HepG2 (cell line): ENCODE results near the gene NAPSA. TPM values are rescaled to one million over a fixed set of nuclear protein-coding genes. Genes with fewer than 3 reads are reported as not detected.

Experiments used
- ATAC-seq: fragments of 200-7000 bp; cut with Tn5 transposase; 3 replicates; pipeline ENCODE4 v1.9.1; 2020; ENCODE audit warnings: mild to moderate bottlenecking, moderate library complexity
- BruUV-seq: library from RNA; stranded (reverse); fragments of 400-500 nt; replicated peaks from 2 replicates; lab custom pipeline; 2021; lab: Mats Ljungman, UMichigan
- CTCF ChIA-PET: fragments of 300-600 bp; formaldehyde crosslinking; extraction: SDS; loops from one replicate; lab custom pipeline; 2021; ENCODE audit warnings: low total read pairs, inconsistent platforms, low intra/inter-chr PET ratio; lab: Yijun Ruan, JAX
- POLR2A ChIA-PET: fragments of 350-600 bp; sonication (Branson Sonifier 250); formaldehyde crosslinking; loops from one replicate; lab custom pipeline; 2020; ENCODE audit warnings: antibody characterized with exemption, inconsistent platforms; lab: Yijun Ruan, JAX
- DNase-seq: peaks from one replicate; pipeline ENCODE4 v3.0.0-alpha.2; 2015; ENCODE audit warnings: low spot score
- FAIRE-seq: peaks from 3 replicates; lab custom pipeline; 2011; peaks lifted over from hg19 to GRCh38; lab: Jason Lieb, UNC
- H2AFZ ChIP-seq: one replicate; pipeline ENCODE4 v1.6.1; 2011; ENCODE audit warnings: low read length, inconsistent platforms
- H3K27ac ChIP-seq: fragments of 300-600 bp; 3 replicates; pipeline ENCODE4 v1.8.0; 2011; ENCODE audit warnings: mixed run types, mild to moderate bottlenecking, mixed read lengths, low read length, inconsistent platforms; ENCODE audit not compliant: insufficient read depth; ENCODE audit errors: extremely low read length
- H3K27me3 ChIP-seq, 2 experiments: fragments of 200-600 bp in 1 of 2; 2 replicates in 1 of 2; 3 replicates in 1 of 2; pipeline versions ENCODE4 v1.6.0 to v1.8.0; 2011; ENCODE audit warnings: low read length in 2 of 2, mild to moderate bottlenecking in 2 of 2, moderate library complexity in 2 of 2, inconsistent platforms in 1 of 2; ENCODE audit not compliant: insufficient read depth in 2 of 2, control insufficient read depth in 1 of 2
- H3K36me3 ChIP-seq, 2 experiments: fragments of 200-600 bp in 1 of 2; replicated peaks in 1 of 2; 2 replicates in 1 of 2; 3 replicates in 1 of 2; pipeline versions ENCODE4 v1.5.1 to v1.8.0; 2011; ENCODE audit warnings: low read length in 2 of 2, inconsistent platforms in 1 of 2; ENCODE audit not compliant: insufficient read depth in 2 of 2, control insufficient read depth in 1 of 2
- H3K4me1 ChIP-seq: 2 replicates; pipeline ENCODE4 v1.5.1; 2012; ENCODE audit warnings: low read length, inconsistent platforms; ENCODE audit not compliant: insufficient read depth
- H3K4me2 ChIP-seq: 2 replicates; pipeline ENCODE4 v1.6.0; 2011; ENCODE audit warnings: low read depth, low read length, inconsistent platforms
- H3K4me3 ChIP-seq, 3 experiments: fragments of 200-600 bp in 1 of 3; sonication (generic), shearing (Covaris generic) in 1 of 3; replicated peaks in 1 of 3; 2 replicates each; pipeline ENCODE4 v1.5.1; 2011 to 2016; ENCODE audit warnings: low read length in 3 of 3, inconsistent platforms in 2 of 3, low read depth in 2 of 3, mild to moderate bottlenecking in 2 of 3, control low read depth in 1 of 3, mixed read lengths in 1 of 3; ENCODE audit not compliant: insufficient read depth in 1 of 3
- H3K79me2 ChIP-seq: one replicate; pipeline ENCODE4 v1.6.1; 2011; ENCODE audit warnings: low read length, inconsistent platforms; ENCODE audit not compliant: insufficient read depth
- H3K9ac ChIP-seq: 2 replicates; pipeline ENCODE4 v1.6.0; 2011; ENCODE audit warnings: mild to moderate bottlenecking, low read depth, low read length, inconsistent platforms; ENCODE audit not compliant: insufficient read depth
- H3K9me3 ChIP-seq: 2 replicates; pipeline ENCODE4 v1.5.1; 2012; ENCODE audit warnings: mild to moderate bottlenecking, low read length
- H4K20me1 ChIP-seq: 2 replicates; pipeline ENCODE4 v1.6.0; 2011; ENCODE audit warnings: inconsistent platforms, mild to moderate bottlenecking, low read length, moderate library complexity; ENCODE audit not compliant: insufficient read depth
- AGO2 ChIP-seq: fragments of 200-400 bp; formaldehyde crosslinking; optimal IDR thresholded peaks from 2 replicates; pipeline ENCODE3; 2017; ENCODE audit warnings: mild to moderate bottlenecking, low read depth, low read length, moderate library complexity
- HIVEP1 ChIP-seq: sonication (generic); formaldehyde crosslinking; IDR thresholded peaks from 2 replicates; pipeline ENCODE4 v1.4.0; 2020; ENCODE audit warnings: mild to moderate bottlenecking, missing genetic modification reagents
- KLF11 ChIP-seq: IDR thresholded peaks from 2 replicates; pipeline ENCODE4 v1.6.1; 2016; ENCODE audit warnings: missing compliant biosample characterization
- RBFOX2 ChIP-seq: fragments of 200-400 bp; formaldehyde crosslinking; IDR thresholded peaks from 2 replicates; pipeline ENCODE4 v1.6.1; 2017; ENCODE audit warnings: low read depth, mild to moderate bottlenecking, low read length
- ZNF616 ChIP-seq: sonication (generic); formaldehyde crosslinking; IDR thresholded peaks from 2 replicates; pipeline ENCODE4 v1.5.0; 2020; ENCODE audit warnings: low read depth, mild to moderate bottlenecking, missing genetic modification reagents
- ZNF713 ChIP-seq: sonication (generic); formaldehyde crosslinking; IDR thresholded peaks from 2 replicates; pipeline ENCODE4 v1.4.0; 2020; ENCODE audit warnings: mild to moderate bottlenecking, missing genetic modification reagents
- WGBS: methylation state at CpG from one replicate; pipeline ENCODE4 v1.1.6; 2017; ENCODE audit warnings: low lambda C conversion rate; 5-methylcytosine and 5-hydroxymethylcytosine counted together
- in situ Hi-C: cut with HindIII; loops from 2 replicates; pipeline ENCODE4 v1.10.0; 2017; ENCODE audit warnings: low pct_unique_long_range_greater_than_20kb; ENCODE audit not compliant: extremely low pct_ligation_motif_present
- intact Hi-C: fragments of 100-400 bp; cut with micrococcal nuclease; formaldehyde crosslinking; loops from one replicate; pipeline ENCODE4 v1.10.0; 2022; ENCODE audit not compliant: unreplicated experiment
- polyA plus RNA-seq, 8 experiments: library from polyadenylated mRNA; depleted of rRNA in 3 of 8; stranded (reverse) in 7 of 8; unstranded in 1 of 8; fragments of >200 nt; fragmentation: Illumina TruSeq in 4 of 8; extraction: Trizol in 4 of 8; gene quantifications; 2 replicates each; pipeline versions ENCODE4 v1.2.1 to v1.2.3, GENCODE V29; 2011 to 2016; ENCODE audit warnings: low read depth in 4 of 8, missing spikeins in 1 of 8, mixed read lengths in 1 of 8; ENCODE audit not compliant: insufficient read depth in 1 of 8
- total RNA-seq, 5 experiments: library from RNA; depleted of rRNA; stranded (reverse); fragments of >200 nt; fragmentation: Illumina TruSeq; extraction: Trizol; gene quantifications; 2 replicates each; pipeline ENCODE4 v1.2.3, GENCODE V29; 2016; ENCODE audit warnings: low read depth in 1 of 5
- TF ChIP-seq, protein P1 (sequence below): sonication (generic); formaldehyde crosslinking; IDR thresholded peaks from 2 replicates; pipeline ENCODE4 v1.4.0; 2020; ENCODE audit warnings: missing genetic modification reagents, borderline replicate concordance

The NAPSA gene
- total and polyA plus RNA-seq, 2 of the 13 experiments (the other 11 are each of a cell fraction or from before 2014, with no cell fraction given): not detected

DNA sequence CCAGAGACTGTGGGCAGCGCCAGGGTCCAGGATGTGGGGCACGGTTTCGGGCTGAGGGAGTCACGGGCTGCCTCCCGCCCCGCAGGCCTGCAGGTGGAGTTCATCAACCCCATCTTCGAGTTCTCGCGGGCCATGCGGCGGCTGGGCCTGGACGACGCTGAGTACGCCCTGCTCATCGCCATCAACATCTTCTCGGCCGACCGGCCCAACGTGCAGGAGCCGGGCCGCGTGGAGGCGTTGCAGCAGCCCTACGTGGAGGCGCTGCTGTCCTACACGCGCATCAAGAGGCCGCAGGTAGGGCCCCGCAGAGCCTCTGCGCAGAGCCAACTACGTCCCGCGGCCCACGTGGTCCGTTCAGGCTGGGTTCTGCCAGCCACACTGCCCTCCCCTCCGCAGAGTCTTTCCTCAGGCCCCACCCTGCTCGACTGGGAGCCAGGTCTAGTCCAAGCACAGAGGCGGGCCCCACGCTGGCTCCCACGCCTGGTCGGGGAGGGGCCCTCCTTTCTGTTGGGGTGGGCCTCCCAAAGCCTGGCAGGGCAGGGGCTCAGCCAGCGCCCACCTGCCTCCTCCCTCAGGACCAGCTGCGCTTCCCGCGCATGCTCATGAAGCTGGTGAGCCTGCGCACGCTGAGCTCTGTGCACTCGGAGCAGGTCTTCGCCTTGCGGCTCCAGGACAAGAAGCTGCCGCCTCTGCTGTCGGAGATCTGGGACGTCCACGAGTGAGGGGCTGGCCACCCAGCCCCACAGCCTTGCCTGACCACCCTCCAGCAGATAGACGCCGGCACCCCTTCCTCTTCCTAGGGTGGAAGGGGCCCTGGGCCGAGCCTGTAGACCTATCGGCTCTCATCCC is 16.7 kb upstream of the NAPSA start:
- Histone ChIP-seq H3K4me1 (peaks cover 22% of the 10 kb centered on the region), H3K9me3 (no peaks in the 10 kb centered on the region), H2AFZ (no peak overlapping the region), H3K4me2 (no peak overlapping the region), H3K27ac (no peak overlapping the region), H3K4me3 (no peak overlapping the region), H3K27me3 (no peaks in the 10 kb centered on the region), H3K36me3 (peaks cover 19 to 38% of the 10 kb centered on the region in 2 experiments; a peak in 4 of 5 replicates), H4K20me1 (no peaks in the 10 kb centered on the region), H3K79me2 (peaks cover 22% of the 10 kb centered on the region), H3K9ac (no peak overlapping the region)
- DNase-seq (no peak), ATAC-seq (no peak), FAIRE-seq (no peak)
- ChIA-PET CTCF (no interaction called here), POLR2A (no interaction called here)
- BruUV-seq: no TSS peak
- 97% methylated on average over 26 of the region's 58 CpGs for WGBS
- TF ChIP-seq ZNF713 (CRISPR knock-in tag) (no peak), AGO2 (peak; percentile 42), RBFOX2 (peak; percentile 61; the same call in 1 of the 2 replicates), HIVEP1 (no peak)
- intact Hi-C loops: no loop called here
- in situ Hi-C loops: no loop called here

- Histone ChIP-seq H3K4me2 (no peak overlapping the region), H3K4me1 (peaks cover 19% of the 10 kb centered on the region), H4K20me1 (no peaks in the 10 kb centered on the region), H3K27me3 (no peaks in the 10 kb centered on the region; a peak in 1 of 5 replicates), H3K36me3 (peaks cover 18 to 33% of the 10 kb centered on the region in 2 experiments; a peak in 4 of 5 replicates), H2AFZ (no peak overlapping the region), H3K9me3 (no peaks in the 10 kb centered on the region), H3K9ac (no peak overlapping the region), H3K79me2 (peaks cover 13% of the 10 kb centered on the region), H3K4me3 (no peak overlapping the region), H3K27ac (no peak overlapping the region)
- DNase-seq: no peak
- ChIA-PET CTCF (no interaction called here), POLR2A (no interaction called here)
- BruUV-seq: no TSS peak
- intact Hi-C loops: no loop called here
- FAIRE-seq: no peak
- WGBS: 99% methylated on average over 5 of the region's 8 CpGs
- ATAC-seq: no peak
- in situ Hi-C loops: no loop called here
- TF ChIP-seq, protein P1, sequence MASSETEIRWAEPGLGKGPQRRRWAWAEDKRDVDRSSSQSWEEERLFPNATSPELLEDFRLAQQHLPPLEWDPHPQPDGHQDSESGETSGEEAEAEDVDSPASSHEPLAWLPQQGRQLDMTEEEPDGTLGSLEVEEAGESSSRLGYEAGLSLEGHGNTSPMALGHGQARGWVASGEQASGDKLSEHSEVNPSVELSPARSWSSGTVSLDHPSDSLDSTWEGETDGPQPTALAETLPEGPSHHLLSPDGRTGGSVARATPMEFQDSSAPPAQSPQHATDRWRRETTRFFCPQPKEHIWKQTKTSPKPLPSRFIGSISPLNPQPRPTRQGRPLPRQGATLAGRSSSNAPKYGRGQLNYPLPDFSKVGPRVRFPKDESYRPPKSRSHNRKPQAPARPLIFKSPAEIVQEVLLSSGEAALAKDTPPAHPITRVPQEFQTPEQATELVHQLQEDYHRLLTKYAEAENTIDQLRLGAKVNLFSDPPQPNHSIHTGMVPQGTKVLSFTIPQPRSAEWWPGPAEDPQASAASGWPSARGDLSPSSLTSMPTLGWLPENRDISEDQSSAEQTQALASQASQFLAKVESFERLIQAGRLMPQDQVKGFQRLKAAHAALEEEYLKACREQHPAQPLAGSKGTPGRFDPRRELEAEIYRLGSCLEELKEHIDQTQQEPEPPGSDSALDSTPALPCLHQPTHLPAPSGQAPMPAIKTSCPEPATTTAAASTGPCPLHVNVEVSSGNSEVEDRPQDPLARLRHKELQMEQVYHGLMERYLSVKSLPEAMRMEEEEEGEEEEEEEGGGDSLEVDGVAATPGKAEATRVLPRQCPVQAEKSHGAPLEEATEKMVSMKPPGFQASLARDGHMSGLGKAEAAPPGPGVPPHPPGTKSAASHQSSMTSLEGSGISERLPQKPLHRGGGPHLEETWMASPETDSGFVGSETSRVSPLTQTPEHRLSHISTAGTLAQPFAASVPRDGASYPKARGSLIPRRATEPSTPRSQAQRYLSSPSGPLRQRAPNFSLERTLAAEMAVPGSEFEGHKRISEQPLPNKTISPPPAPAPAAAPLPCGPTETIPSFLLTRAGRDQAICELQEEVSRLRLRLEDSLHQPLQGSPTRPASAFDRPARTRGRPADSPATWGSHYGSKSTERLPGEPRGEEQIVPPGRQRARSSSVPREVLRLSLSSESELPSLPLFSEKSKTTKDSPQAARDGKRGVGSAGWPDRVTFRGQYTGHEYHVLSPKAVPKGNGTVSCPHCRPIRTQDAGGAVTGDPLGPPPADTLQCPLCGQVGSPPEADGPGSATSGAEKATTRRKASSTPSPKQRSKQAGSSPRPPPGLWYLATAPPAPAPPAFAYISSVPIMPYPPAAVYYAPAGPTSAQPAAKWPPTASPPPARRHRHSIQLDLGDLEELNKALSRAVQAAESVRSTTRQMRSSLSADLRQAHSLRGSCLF (CRISPR knock-in tag): no peak
- TF ChIP-seq ZNF616: no peak
- no peak for TF ChIP-seq KLF11 (CRISPR knock-in tag)
These were observed 15.3 kb upstream of the NAPSA start for GRCh38 chr19:50380751-50381151.
